ENCODE results near the gene MYCBP2.

- TF ChIP-seq, protein P1, sequence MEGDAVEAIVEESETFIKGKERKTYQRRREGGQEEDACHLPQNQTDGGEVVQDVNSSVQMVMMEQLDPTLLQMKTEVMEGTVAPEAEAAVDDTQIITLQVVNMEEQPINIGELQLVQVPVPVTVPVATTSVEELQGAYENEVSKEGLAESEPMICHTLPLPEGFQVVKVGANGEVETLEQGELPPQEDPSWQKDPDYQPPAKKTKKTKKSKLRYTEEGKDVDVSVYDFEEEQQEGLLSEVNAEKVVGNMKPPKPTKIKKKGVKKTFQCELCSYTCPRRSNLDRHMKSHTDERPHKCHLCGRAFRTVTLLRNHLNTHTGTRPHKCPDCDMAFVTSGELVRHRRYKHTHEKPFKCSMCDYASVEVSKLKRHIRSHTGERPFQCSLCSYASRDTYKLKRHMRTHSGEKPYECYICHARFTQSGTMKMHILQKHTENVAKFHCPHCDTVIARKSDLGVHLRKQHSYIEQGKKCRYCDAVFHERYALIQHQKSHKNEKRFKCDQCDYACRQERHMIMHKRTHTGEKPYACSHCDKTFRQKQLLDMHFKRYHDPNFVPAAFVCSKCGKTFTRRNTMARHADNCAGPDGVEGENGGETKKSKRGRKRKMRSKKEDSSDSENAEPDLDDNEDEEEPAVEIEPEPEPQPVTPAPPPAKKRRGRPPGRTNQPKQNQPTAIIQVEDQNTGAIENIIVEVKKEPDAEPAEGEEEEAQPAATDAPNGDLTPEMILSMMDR (IDR thresholded peaks at IDR 0.05), result no peak
- TF ChIP-seq EP300 (IDR thresholded peaks at IDR 0.05) (no peak), POLR2A (IDR thresholded peaks at IDR 0.05) (no peak)
These were observed 93.7 kb downstream of the MYCBP2 start for GRCh38 chr13:77233159-77233558.
